ENCODE measurements around the gene PIGA.

Gene PIGA

DNA sequence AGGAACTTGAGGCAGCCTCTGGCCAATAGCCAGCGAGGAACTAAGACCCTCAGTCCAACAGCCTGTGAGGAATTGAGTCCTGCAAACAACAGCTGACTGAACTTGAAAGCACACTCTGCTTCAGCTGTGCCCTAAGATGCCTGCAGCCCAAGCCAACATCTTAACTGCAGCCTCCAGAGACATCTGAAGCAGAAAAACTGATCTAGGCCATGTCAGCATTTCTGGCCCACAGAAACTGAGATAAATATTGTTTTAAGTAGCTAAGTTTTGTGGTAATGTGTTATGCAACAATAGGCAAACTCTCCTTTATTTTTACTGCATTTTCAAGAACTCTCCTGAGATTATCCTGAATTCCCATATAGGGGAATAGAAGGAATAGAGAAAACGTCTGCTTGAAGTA, 24.4 kb upstream of the PIGA start:
- TF ChIP-seq, protein P1, sequence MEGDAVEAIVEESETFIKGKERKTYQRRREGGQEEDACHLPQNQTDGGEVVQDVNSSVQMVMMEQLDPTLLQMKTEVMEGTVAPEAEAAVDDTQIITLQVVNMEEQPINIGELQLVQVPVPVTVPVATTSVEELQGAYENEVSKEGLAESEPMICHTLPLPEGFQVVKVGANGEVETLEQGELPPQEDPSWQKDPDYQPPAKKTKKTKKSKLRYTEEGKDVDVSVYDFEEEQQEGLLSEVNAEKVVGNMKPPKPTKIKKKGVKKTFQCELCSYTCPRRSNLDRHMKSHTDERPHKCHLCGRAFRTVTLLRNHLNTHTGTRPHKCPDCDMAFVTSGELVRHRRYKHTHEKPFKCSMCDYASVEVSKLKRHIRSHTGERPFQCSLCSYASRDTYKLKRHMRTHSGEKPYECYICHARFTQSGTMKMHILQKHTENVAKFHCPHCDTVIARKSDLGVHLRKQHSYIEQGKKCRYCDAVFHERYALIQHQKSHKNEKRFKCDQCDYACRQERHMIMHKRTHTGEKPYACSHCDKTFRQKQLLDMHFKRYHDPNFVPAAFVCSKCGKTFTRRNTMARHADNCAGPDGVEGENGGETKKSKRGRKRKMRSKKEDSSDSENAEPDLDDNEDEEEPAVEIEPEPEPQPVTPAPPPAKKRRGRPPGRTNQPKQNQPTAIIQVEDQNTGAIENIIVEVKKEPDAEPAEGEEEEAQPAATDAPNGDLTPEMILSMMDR (IDR thresholded peaks at IDR 0.05) = no peak
- no peak for TF ChIP-seq ZFX (IDR thresholded peaks at IDR 0.05; ENCODE audit: borderline replicate concordance)
- no peak overlapping the region for H3K27ac ChIP-seq

DNA sequence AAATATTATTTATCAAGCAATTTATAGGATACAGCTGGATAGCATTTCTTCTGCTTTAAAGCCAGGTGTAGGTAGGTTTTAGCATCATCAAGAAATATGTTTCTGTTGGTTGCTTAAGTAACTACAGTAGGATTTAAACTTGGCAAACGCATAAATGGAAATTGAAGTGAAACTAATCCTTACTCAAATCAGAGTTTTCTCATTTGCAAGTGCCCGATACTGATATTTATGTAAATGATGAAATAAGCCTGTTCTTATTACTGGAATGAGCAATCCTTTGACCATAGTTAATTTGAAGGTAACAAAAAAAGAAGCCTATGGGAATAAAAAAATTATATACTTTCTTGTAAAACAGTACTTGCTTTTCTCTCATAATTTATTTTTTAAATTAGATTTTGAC, 23.2 kb upstream of the PIGA start:
- no peak overlapping the region for H3K27ac ChIP-seq

DNA sequence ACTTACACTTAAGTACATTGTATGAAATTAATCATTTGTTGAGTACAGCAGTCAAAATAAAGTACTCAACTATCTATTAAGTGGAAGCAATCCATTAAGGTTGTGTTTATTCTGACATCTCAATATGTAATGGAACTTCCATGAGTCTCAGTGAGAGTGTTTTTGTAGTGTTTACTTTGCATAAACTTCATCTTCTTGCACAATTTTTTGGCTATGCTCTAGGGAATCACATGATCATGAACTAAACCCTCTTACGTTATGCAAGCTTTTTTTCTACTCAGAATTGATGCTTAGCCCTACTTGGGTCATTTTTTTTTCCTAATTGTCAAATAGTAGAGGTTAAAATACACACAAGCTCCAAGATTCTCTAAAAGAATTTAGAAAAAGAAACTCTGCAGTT, 21.1 kb upstream of the PIGA start:
- H3K27ac ChIP-seq = no peak overlapping the region
- no peak for TF ChIP-seq ZFX (IDR thresholded peaks at IDR 0.05; ENCODE audit: borderline replicate concordance)
- TF ChIP-seq, protein P1 (IDR thresholded peaks at IDR 0.05) = no peak

More for the DNA sequence above, 23.2 kb upstream of the PIGA start:
- TF ChIP-seq, protein P1 (IDR thresholded peaks at IDR 0.05) = no peak
- TF ChIP-seq ZFX (IDR thresholded peaks at IDR 0.05; ENCODE audit: borderline replicate concordance) = no peak

DNA sequence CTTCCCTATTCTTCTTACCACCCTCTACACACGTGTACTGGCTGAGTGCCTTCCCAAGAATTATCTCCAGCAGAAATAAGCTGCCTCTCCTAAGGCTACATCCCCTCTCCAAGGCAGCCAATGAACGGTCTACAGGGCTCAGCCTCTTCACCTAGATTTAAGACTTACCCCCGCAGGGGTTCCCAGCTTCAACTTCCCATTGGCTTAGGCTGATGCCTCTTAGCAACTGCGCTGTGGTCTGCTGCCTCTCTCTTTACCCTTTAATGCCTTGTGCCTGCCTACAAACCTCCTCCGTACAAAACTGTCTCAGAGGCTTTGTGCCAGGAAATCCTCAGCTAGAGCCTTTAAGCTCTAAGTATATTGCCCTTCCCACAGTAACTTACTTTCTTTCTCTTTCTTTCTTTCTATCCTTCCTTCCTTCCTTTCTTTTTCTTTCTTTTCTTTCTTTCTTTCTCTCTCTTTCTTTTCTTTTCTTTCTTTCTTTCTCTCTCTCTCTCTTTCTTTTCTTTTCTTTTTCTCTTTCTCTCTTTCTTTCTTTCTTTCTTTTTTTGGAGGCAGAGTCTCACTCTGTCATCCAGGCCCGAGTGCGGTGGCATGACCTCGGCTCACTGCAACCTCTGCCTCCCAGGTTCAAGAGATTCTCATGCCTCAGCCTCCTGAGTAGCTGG, 15.1 kb upstream of the PIGA start:
- no peak overlapping the region for H3K27ac ChIP-seq

DNA sequence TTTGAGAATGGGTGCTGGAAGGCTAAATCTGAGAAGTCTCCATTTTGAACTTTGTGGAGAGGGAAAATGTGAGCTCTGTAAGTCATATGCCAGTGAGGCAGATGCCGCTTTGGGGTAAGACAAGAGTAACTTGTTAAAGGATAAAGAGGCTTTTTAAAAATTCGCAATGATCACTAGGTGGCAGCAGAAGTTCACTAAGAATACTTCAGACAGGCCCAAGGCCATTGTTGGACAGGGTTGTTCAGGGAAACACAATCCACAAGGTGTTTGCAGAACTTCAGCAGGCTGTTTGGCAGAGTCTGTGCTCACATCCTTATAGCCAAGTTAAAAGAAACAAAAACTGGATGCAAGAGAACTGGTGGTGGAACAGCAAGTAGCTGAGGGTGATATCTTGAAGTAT, 13.7 kb upstream of the PIGA start:
- TF ChIP-seq, protein P1 (IDR thresholded peaks at IDR 0.05) = peak; percentile 69
- TF ChIP-seq ZFX (IDR thresholded peaks at IDR 0.05; ENCODE audit: borderline replicate concordance) = no peak

More for the DNA sequence above, 15.1 kb upstream of the PIGA start:
- TF ChIP-seq, protein P1 (IDR thresholded peaks at IDR 0.05) = no peak
- TF ChIP-seq ZFX (IDR thresholded peaks at IDR 0.05; ENCODE audit: borderline replicate concordance) = no peak

DNA sequence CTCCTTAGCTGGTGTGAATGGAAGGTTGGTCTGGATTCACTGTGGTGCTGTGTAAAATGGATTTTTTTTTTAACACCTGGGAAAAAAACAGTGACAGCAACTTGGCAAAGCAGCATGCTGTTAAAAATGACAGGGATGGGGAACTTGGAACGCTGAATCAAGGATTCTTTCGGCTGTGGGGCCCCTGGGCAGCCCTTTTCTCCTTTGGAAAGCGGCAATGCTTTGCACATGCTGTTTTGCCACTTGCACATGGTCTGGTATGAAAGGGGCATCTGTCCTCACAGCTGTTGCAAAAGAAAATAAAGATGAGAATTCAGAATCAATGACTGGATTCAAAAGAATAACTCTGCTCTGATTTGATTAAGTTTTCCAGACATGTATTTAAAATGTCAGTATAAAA, 10.7 kb upstream of the PIGA start:
- no peak overlapping the region for H3K27ac ChIP-seq

More for the DNA sequence above, 13.7 kb upstream of the PIGA start:
- H3K27ac ChIP-seq = no peak overlapping the region

DNA sequence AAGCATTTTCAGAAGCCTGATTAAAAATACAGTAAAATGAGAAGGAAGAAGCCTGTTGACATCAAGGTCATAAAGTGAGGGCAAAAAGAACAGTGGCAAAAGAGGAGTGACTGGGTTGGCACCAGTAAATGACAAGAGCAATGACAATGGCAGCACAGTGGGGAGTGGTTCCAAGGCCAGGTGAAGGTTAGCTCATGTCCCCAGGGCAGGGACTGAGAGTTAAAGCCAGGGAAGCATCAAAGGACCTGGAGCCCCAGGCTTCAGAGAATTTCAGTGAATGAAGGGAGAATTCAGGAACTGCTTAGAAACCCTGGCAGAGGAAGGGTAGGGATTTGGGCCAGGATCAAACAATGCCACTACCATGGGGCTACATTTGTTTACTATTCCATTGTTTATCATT, 8.8 kb upstream of the PIGA start:
- TF ChIP-seq ZFX (IDR thresholded peaks at IDR 0.05; ENCODE audit: borderline replicate concordance) = no peak
- TF ChIP-seq, protein P1 (IDR thresholded peaks at IDR 0.05) = no peak
- no peak overlapping the region for H3K27ac ChIP-seq

More for the DNA sequence above, 10.7 kb upstream of the PIGA start:
- TF ChIP-seq, protein P1 (IDR thresholded peaks at IDR 0.05) = no peak
- no peak for TF ChIP-seq ZFX (IDR thresholded peaks at IDR 0.05; ENCODE audit: borderline replicate concordance)

Data from 22Rv1 (cell line).